Effector memory CD4-positive, alpha-beta T cell (primary cell): ENCODE data around the gene RAD51B.

Source experiments
- DNase-seq, 3 donors: peaks; one replicate each; pipeline ENCODE4 v3.0.0-alpha.2; 2020
- H3K27ac ChIP-seq: 2 replicates; pipeline ENCODE4 v1.7.0; 2013; ENCODE audit warnings: mild to moderate bottlenecking, low read length, moderate library complexity; ENCODE audit not compliant: insufficient read depth, poor library complexity, severe bottlenecking
- H3K27me3 ChIP-seq: replicated peaks from 2 replicates; pipeline ENCODE4 v1.7.0; 2013; ENCODE audit warnings: mild to moderate bottlenecking, low read length; ENCODE audit not compliant: insufficient read depth, control insufficient read depth, poor library complexity, severe bottlenecking
- H3K36me3 ChIP-seq: 2 replicates; pipeline ENCODE4 v1.7.0; 2013; ENCODE audit warnings: mild to moderate bottlenecking, low read length, moderate library complexity; ENCODE audit not compliant: control insufficient read depth, insufficient read depth
- H3K4me1 ChIP-seq: 2 replicates; pipeline ENCODE4 v1.7.0; 2013; ENCODE audit warnings: low read length, mild to moderate bottlenecking; ENCODE audit not compliant: control insufficient read depth, insufficient read depth, poor library complexity, severe bottlenecking
- H3K4me3 ChIP-seq: 2 replicates; pipeline ENCODE4 v1.7.0; 2013; ENCODE audit warnings: low read length, low read depth, mild to moderate bottlenecking; ENCODE audit not compliant: insufficient read depth, poor library complexity, severe bottlenecking
- H3K9me3 ChIP-seq: 2 replicates; pipeline ENCODE4 v1.7.0; 2013; ENCODE audit warnings: mild to moderate bottlenecking, low read length, moderate library complexity; ENCODE audit not compliant: control insufficient read depth

The RAD51B gene

DNA sequence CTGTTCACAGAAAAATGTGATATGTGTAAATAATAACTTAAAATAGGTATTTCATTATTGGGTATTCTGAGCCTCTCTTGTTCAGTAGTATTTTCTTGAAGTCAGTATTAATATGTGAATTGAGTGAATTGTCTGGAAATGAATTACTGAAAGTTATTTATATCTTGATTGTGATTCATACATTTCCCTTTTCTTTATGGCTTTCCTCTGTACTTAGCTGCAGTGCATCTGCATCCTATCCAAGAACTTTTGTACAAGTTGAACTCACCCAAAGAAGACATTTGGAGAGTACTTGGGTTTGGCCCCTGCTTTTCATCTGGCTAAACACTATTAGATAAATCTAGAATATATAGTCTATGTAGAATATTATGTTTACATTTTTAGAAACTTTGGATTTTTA, 326.0 kb downstream of the RAD51B start:
- Histone ChIP-seq H3K4me3 (no peak overlapping the region), H3K27ac (no peak overlapping the region), H3K27me3 (no peaks in the 10 kb centered on the region), H3K36me3 (no peaks in the 10 kb centered on the region), H3K4me1 (peaks cover 5% of the 10 kb centered on the region), H3K9me3 (no peaks in the 10 kb centered on the region)
- DNase-seq, result no peak

DNA sequence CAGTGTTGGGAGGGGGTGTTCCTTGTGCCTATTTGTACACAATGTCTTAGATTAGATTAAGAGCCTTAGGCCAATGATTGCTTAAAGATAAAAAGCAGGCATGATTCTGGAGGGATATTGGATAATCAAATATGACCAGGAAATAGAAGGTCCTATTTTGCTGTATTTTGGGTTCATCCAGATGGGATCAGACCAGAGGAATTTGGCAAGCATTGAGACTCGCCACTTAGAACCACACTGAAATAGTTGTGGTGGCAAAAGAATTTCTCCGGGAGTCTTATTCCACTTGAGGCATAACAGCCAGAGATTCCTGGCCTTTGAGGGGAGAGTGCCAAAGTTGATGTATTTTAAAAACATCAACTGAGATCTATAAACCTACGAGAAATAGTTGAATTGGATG, 327.2 kb downstream of the RAD51B start:
- Histone ChIP-seq H3K27me3 (no peaks in the 10 kb centered on the region), H3K4me1 (peaks cover 5% of the 10 kb centered on the region), H3K9me3 (no peaks in the 10 kb centered on the region), H3K27ac (no peak overlapping the region), H3K36me3 (no peaks in the 10 kb centered on the region), H3K4me3 (no peak overlapping the region)
- DNase-seq, result no peak

- no peaks in the 10 kb centered on the region for H3K9me3 ChIP-seq
- no peaks in the 10 kb centered on the region for H3K27me3 ChIP-seq
- H3K4me3 ChIP-seq, result no peak overlapping the region
- no peaks in the 10 kb centered on the region for H3K36me3 ChIP-seq
- no peak overlapping the region for H3K27ac ChIP-seq
- DNase-seq, result no peak
- peaks cover 5% of the 10 kb centered on the region for H3K4me1 ChIP-seq
Measured at GRCh38 chr14:68147303-68147702, 327.7 kb downstream of the RAD51B start.

- Histone ChIP-seq H3K27me3 (no peaks in the 10 kb centered on the region), H3K9me3 (no peaks in the 10 kb centered on the region), H3K27ac (no peak overlapping the region), H3K36me3 (no peaks in the 10 kb centered on the region), H3K4me3 (no peak overlapping the region), H3K4me1 (peaks cover 4% of the 10 kb centered on the region)
- no peak for DNase-seq
Measured at GRCh38 chr14:68148276-68148675, 328.7 kb downstream of the RAD51B start.

- no peaks in the 10 kb centered on the region for H3K4me1 ChIP-seq
- DNase-seq, result no peak
- no peaks in the 10 kb centered on the region for H3K27me3 ChIP-seq
- no peak overlapping the region for H3K4me3 ChIP-seq
- H3K36me3 ChIP-seq, result no peaks in the 10 kb centered on the region
- no peak overlapping the region for H3K27ac ChIP-seq
- H3K9me3 ChIP-seq, result no peaks in the 10 kb centered on the region
Measured at GRCh38 chr14:68148763-68149162, 329.2 kb downstream of the RAD51B start.

DNA sequence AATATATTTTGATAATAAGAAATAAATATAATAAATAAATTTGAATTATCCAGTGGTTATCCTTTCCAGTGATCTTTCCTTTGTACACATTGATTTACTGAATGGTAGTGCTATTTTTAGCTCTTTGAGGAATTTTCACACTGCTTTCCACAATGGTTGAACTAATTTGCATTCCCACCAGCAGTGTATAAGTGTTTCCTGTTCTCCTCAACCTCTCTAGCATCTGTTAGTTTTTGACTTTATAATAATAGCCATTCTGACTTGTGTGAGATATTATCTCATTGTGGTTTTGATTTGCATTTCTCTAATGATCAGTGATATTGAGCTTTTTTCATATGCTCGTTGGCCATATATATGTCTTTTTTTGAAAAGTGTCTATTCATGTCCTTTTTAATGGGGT, 333.7 kb downstream of the RAD51B start:
- peaks cover 3% of the 10 kb centered on the region for H3K9me3 ChIP-seq
- H3K27ac ChIP-seq, result no peak overlapping the region
- DNase-seq, result no peak
- no peaks in the 10 kb centered on the region for H3K36me3 ChIP-seq
- no peaks in the 10 kb centered on the region for H3K4me1 ChIP-seq
- H3K27me3 ChIP-seq, result no peaks in the 10 kb centered on the region
- H3K4me3 ChIP-seq, result no peak overlapping the region

- no peak overlapping the region for H3K4me3 ChIP-seq
- no peaks in the 10 kb centered on the region for H3K36me3 ChIP-seq
- H3K4me1 ChIP-seq, result no peaks in the 10 kb centered on the region
- no peaks in the 10 kb centered on the region for H3K27me3 ChIP-seq
- no peak overlapping the region for H3K27ac ChIP-seq
- no peak for DNase-seq
- peaks cover 3% of the 10 kb centered on the region for H3K9me3 ChIP-seq
Measured at GRCh38 chr14:68154275-68154674, 334.7 kb downstream of the RAD51B start.

DNA sequence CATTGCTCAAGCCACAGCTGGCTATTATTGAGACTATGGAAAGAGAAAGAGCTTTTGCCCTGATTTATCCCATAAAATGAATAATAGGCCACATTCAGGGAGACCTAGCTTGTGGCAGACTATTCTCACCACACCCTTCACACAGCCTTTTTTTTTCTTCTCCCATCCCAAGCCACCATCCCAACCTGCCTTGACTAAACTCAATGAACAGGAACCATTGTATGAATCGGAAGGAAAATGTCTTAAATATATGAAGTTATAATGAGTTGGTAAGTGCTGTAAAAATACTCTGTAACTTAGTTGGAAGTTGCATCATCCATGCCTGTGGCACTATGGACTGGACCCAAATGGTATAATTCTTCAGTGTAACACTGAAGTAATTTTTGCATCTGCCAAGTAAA, 338.4 kb downstream of the RAD51B start:
- H3K4me3 ChIP-seq, result no peak overlapping the region
- peaks cover 3% of the 10 kb centered on the region for H3K9me3 ChIP-seq
- no peak for DNase-seq
- H3K27ac ChIP-seq, result no peak overlapping the region
- no peaks in the 10 kb centered on the region for H3K27me3 ChIP-seq
- H3K4me1 ChIP-seq, result no peaks in the 10 kb centered on the region
- no peaks in the 10 kb centered on the region for H3K36me3 ChIP-seq

DNA sequence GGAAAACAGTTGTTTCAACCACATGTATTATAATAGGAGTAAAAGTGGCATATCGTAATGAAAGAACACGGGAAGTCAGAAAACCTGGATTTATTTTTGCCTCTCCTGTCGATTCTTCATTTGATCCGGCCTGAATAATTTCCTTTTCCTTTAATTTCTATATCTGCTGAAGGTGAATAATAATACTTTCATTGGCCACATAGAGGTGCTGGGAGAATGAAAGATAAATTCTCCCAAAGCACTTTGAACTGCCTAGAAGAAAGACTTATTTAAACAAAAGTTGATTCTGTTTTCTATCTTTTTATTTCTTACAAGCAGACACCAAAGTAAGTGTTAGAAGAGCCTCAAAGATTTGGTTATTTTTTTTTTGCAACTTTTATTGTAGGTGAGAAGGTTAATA, 339.1 kb downstream of the RAD51B start:
- no peaks in the 10 kb centered on the region for H3K4me1 ChIP-seq
- no peaks in the 10 kb centered on the region for H3K27me3 ChIP-seq
- no peaks in the 10 kb centered on the region for H3K36me3 ChIP-seq
- no peak overlapping the region for H3K4me3 ChIP-seq
- no peak overlapping the region for H3K27ac ChIP-seq
- no peak for DNase-seq
- H3K9me3 ChIP-seq, result peaks cover 3% of the 10 kb centered on the region

GRCh38 chr14:68159701-68160633, 340.4 kb downstream of the RAD51B start:
- DNase-seq, result no peak
- Histone ChIP-seq H3K36me3 (no peaks in the 10 kb centered on the region), H3K27me3 (no peaks in the 10 kb centered on the region), H3K27ac (no peak overlapping the region), H3K9me3 (no peaks in the 10 kb centered on the region), H3K4me1 (no peaks in the 10 kb centered on the region), H3K4me3 (no peak overlapping the region)
